Esophagus (tissue), 2 donors: ENCODE data around the gene C2orf80. TPM values are rescaled to one million over a fixed set of nuclear protein-coding genes. Genes with fewer than 3 reads are reported as not detected.
"Not testable (repeated sequence)": the region's sequence is repeated elsewhere in the genome, so short reads cannot be mapped to it uniquely, and the experiment has no call there.

Source experiments
- H3K27ac ChIP-seq, 2 donors: one replicate each; pipeline ENCODE4 v1.5.1; 2013; ENCODE audit warnings: low read depth in 2 of 2, mild to moderate bottlenecking in 2 of 2, inconsistent platforms in 1 of 2, low read length in 1 of 2, moderate library complexity in 1 of 2
- H3K27me3 ChIP-seq, 2 donors: one replicate each; pipeline ENCODE4 v1.6.1; 2013; ENCODE audit warnings: low read length in 2 of 2, control low read depth in 1 of 2, mild to moderate bottlenecking in 1 of 2; ENCODE audit not compliant: insufficient read depth in 2 of 2, control insufficient read depth in 1 of 2
- H3K36me3 ChIP-seq, 2 donors: one replicate each; pipeline ENCODE4 v1.6.1; 2013; ENCODE audit warnings: low read length in 1 of 2; ENCODE audit not compliant: control insufficient read depth in 2 of 2, insufficient read depth in 2 of 2
- H3K4me1 ChIP-seq, 2 donors: one replicate each; pipeline ENCODE4 v1.6.1; 2013; ENCODE audit warnings: low read length in 1 of 2; ENCODE audit not compliant: control insufficient read depth in 2 of 2, insufficient read depth in 2 of 2
- H3K4me3 ChIP-seq, 2 donors: one replicate each; pipeline ENCODE4 v1.5.1; 2013; ENCODE audit warnings: low read length in 2 of 2, mild to moderate bottlenecking in 2 of 2, low read depth in 1 of 2, moderate library complexity in 1 of 2
- H3K9me3 ChIP-seq, 2 donors: one replicate each; pipeline ENCODE4 v1.6.1; 2013; ENCODE audit warnings: mild to moderate bottlenecking in 2 of 2, low read depth in 1 of 2, low read length in 1 of 2, moderate library complexity in 1 of 2; ENCODE audit not compliant: control insufficient read depth in 2 of 2, insufficient read depth in 1 of 2
- WGBS, 2 donors: extraction: QIAGEN DNeasy Blood & Tissue Kit; methylation state at CpG; one replicate each; pipeline ENCODE4 v1.1.7; 2013; 5-methylcytosine and 5-hydroxymethylcytosine counted together
- polyA plus RNA-seq, 2 donors: library from polyadenylated mRNA; stranded (reverse); fragments of 200-250 nt; gene quantifications; one replicate each; pipeline ENCODE4 v1.2.3, GENCODE V29; 2013
- donor health status: healthy with polysubstance abuse.
- donor health status: Bipolar disorder and iron deficiency.

Gene C2orf80
- polyA plus RNA-seq, 2 donors = not detected

GRCh38 chr2:208125251-208125650 lies 64.6 kb downstream of the C2orf80 start:
- Histone ChIP-seq H3K27me3 (peaks cover 2% of the 10 kb centered on the region in 2 donors), H3K4me3 (no peak overlapping the region), H3K36me3 (no peaks in the 10 kb centered on the region), H3K27ac (no peak overlapping the region), H3K9me3 (no peaks in the 10 kb centered on the region), H3K4me1 (no peaks in the 10 kb centered on the region)
- WGBS, 2 donors = 81 to 84% methylated on average over 4 of the region's 4 CpGs

- H3K4me3 ChIP-seq, H3K4me1 ChIP-seq, H3K36me3 ChIP-seq, H3K27ac ChIP-seq, H3K27me3 ChIP-seq, H3K9me3 ChIP-seq: not testable (repeated sequence)
- WGBS, 2 donors = 18 to 29% methylated on average over 43 to 46 of the region's 46 CpGs
These were observed 65.7 kb downstream of the C2orf80 start, which contains the start of gene CRYGD for GRCh38 chr2:208124013-208124715. Gene CRYGD (minus strand): TSS chr2:208124524. CDS start chr2:208124473, 51 bp downstream.

DNA sequence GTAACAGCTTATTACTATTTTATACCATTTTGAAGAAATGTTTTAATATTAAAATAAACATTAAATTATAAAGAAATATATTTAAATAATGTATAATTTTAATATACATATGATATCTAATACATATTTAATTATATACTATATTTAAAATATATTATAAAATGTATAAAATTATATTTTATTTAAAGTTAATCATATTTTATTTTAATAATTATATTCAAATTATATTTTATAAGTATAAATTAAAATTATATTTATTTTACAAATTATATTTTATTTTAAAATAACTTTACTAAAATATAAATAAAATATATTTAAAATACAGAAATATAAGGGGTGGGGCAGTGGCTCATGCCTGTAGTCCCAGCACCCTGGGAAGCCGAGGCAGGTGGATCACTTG lies 67.6 kb downstream of the C2orf80 start:
- 88 to 96% methylated on average over 1 of the region's 1 CpG for WGBS, 2 donors
- H3K4me1 ChIP-seq = no peaks in the 10 kb centered on the region
- peaks cover 2% of the 10 kb centered on the region in 2 donors for H3K27me3 ChIP-seq
- no peaks in the 10 kb centered on the region for H3K36me3 ChIP-seq
- no peak overlapping the region for H3K4me3 ChIP-seq
- H3K9me3 ChIP-seq = no peaks in the 10 kb centered on the region
- H3K27ac ChIP-seq = no peak overlapping the region

GRCh38 chr2:208118918-208119317 lies 70.9 kb downstream of the C2orf80 start:
- no peak overlapping the region for H3K4me3 ChIP-seq
- no peaks in the 10 kb centered on the region for H3K4me1 ChIP-seq
- no peaks in the 10 kb centered on the region for H3K27me3 ChIP-seq
- H3K27ac ChIP-seq = no peak overlapping the region
- no peaks in the 10 kb centered on the region for H3K9me3 ChIP-seq
- no peaks in the 10 kb centered on the region for H3K36me3 ChIP-seq
- 94 to 97% methylated on average over 3 of the region's 3 CpGs for WGBS, 2 donors

- not testable (repeated sequence) for H3K9me3 ChIP-seq, H3K36me3 ChIP-seq, H3K4me1 ChIP-seq, H3K4me3 ChIP-seq, H3K27ac ChIP-seq, H3K27me3 ChIP-seq
- WGBS, 2 donors = 80 to 93% methylated on average over 11 of the region's 11 CpGs
These were observed 72.4 kb downstream of the C2orf80 start for GRCh38 chr2:208117390-208117789.

Other genes with a start within 250 kb of the C2orf80 start
- 1 to 10 TPM; 1.7 to 1.9 TPM for gene PLEKHM3, start 164.5 kb downstream of the C2orf80 start, polyA plus RNA-seq
- gene CRYGD, start 65.5 kb downstream of the C2orf80 start, polyA plus RNA-seq = not detected
- not detected for gene CRYGC, start 60.2 kb downstream of the C2orf80 start, polyA plus RNA-seq
- gene CRYGB, start 43.9 kb downstream of the C2orf80 start, polyA plus RNA-seq = not detected
- gene CRYGA, start 26.4 kb downstream of the C2orf80 start, polyA plus RNA-seq = not detected
- gene IDH1, start 65.0 kb upstream of the C2orf80 start, polyA plus RNA-seq = 10 to 100 TPM; 59.6 to 77.4 TPM
- gene PIKFYVE, start 76.2 kb upstream of the C2orf80 start, polyA plus RNA-seq = 1 to 10 TPM; 2.9 to 3.6 TPM
- gene PTH2R, start 216.8 kb upstream of the C2orf80 start, polyA plus RNA-seq = not detected